Measurements from ENCODE around the gene CRAT. TPM values are rescaled to one million over a fixed set of nuclear protein-coding genes. Genes with fewer than 3 reads are reported as not detected.

CRAT gene
- 10 to 100 TPM; 48.3 to 57.5 (median 53.9) TPM for polyA plus RNA-seq (ENCODE audit: insufficient read length in 3 of 3)
- long read RNA-seq, donor 1, partial matches to known transcripts: 0 of 6 reads
- long read RNA-seq, donor 1, other reads (novel, unspliced or antisense): 0 of 6 reads
- long read RNA-seq, donor 2, transcript CRAT-201 (14 exons, 2,763 nt): major isoform, 6 of 11 reads
- long read RNA-seq, donor 2, transcript CRAT-207 (15 exons, 2,253 nt): minor isoform, 5 of 11 reads
- long read RNA-seq, donor 2, partial matches to known transcripts: 0 of 11 reads
- long read RNA-seq, donor 2, other reads (novel, unspliced or antisense): 0 of 11 reads
- long read RNA-seq, donor 3, partial matches to known transcripts: 0 of 5 reads
- long read RNA-seq, donor 3, other reads (novel, unspliced or antisense): 0 of 5 reads
- long read RNA-seq, donor 4, partial matches to known transcripts: 209 of 241 reads
- long read RNA-seq, donor 4, other reads (novel, unspliced or antisense): 26 of 241 reads
- long read RNA-seq, donor 5, partial matches to known transcripts: 0 of 5 reads
- long read RNA-seq, donor 5, other reads (novel, unspliced or antisense): 0 of 5 reads
- long read RNA-seq, donor 6, transcript CRAT-207 (15 exons, 2,253 nt): major isoform, 7 of 11 reads
- long read RNA-seq, donor 6, partial matches to known transcripts: 0 of 11 reads
- long read RNA-seq, donor 6, other reads (novel, unspliced or antisense): 0 of 11 reads
- long read RNA-seq, donor 7, transcript CRAT-207 (15 exons, 2,253 nt): major isoform, 7 of 29 reads
- long read RNA-seq, donor 7, partial matches to known transcripts: 16 of 29 reads
- long read RNA-seq, donor 7, other reads (novel, unspliced or antisense): 0 of 29 reads
- long read RNA-seq, donor 8, partial matches to known transcripts: 0 of 2 reads
- long read RNA-seq, donor 8, other reads (novel, unspliced or antisense): 0 of 2 reads
- long read RNA-seq, donor 9, transcript CRAT-207 (15 exons, 2,253 nt): minor isoform, 5 of 12 reads
- long read RNA-seq, donor 9, transcript CRAT-201 (14 exons, 2,763 nt): major isoform, 7 of 12 reads
- long read RNA-seq, donor 9, partial matches to known transcripts: 0 of 12 reads
- long read RNA-seq, donor 9, other reads (novel, unspliced or antisense): 0 of 12 reads
- long read RNA-seq, donor 10, partial matches to known transcripts: 0 of 8 reads
- long read RNA-seq, donor 10, other reads (novel, unspliced or antisense): 0 of 8 reads
- long read RNA-seq, donor 11, transcript CRAT-201 (14 exons, 2,763 nt): major isoform, 5 of 9 reads
- long read RNA-seq, donor 11, partial matches to known transcripts: 0 of 9 reads
- long read RNA-seq, donor 11, other reads (novel, unspliced or antisense): 0 of 9 reads
- long read RNA-seq, donor 12, transcript CRAT-207 (15 exons, 2,253 nt): minor isoform, 7 of 19 reads
- long read RNA-seq, donor 12, transcript CRAT-201 (14 exons, 2,763 nt): major isoform, 10 of 19 reads
- long read RNA-seq, donor 12, partial matches to known transcripts: 0 of 19 reads
- long read RNA-seq, donor 12, other reads (novel, unspliced or antisense): 0 of 19 reads
- long read RNA-seq, donor 13, transcript CRAT-207 (15 exons, 2,253 nt): major isoform, 6 of 7 reads
- long read RNA-seq, donor 13, partial matches to known transcripts: 0 of 7 reads
- long read RNA-seq, donor 13, other reads (novel, unspliced or antisense): 0 of 7 reads
- long read RNA-seq, donor 14: 0 reads
- long read RNA-seq, donor 15, transcript CRAT-201 (14 exons, 2,763 nt): minor isoform, 5 of 13 reads
- long read RNA-seq, donor 15, transcript CRAT-207 (15 exons, 2,253 nt): major isoform, 6 of 13 reads
- long read RNA-seq, donor 15, partial matches to known transcripts: 0 of 13 reads
- long read RNA-seq, donor 15, other reads (novel, unspliced or antisense): 0 of 13 reads
- long read RNA-seq, donor 16, partial matches to known transcripts: 0 of 7 reads
- long read RNA-seq, donor 16, other reads (novel, unspliced or antisense): 0 of 7 reads

GRCh38 chr9:129110740-129111527 is at the start of gene CRAT, which contains the start of gene PTPA:
Gene CRAT, minus strand, starts transcription at chr9:129110793. Its CDS starts 284 bp downstream, at chr9:129110509.
Gene PTPA, plus strand, starts transcription at chr9:129111415. Its CDS starts 186 bp downstream, at chr9:129111601.
- DNase-seq: peak; percentile 91

GRCh38 chr9:129156163-129156562 is 45.6 kb upstream of the CRAT start:
- no peak for DNase-seq

DNA sequence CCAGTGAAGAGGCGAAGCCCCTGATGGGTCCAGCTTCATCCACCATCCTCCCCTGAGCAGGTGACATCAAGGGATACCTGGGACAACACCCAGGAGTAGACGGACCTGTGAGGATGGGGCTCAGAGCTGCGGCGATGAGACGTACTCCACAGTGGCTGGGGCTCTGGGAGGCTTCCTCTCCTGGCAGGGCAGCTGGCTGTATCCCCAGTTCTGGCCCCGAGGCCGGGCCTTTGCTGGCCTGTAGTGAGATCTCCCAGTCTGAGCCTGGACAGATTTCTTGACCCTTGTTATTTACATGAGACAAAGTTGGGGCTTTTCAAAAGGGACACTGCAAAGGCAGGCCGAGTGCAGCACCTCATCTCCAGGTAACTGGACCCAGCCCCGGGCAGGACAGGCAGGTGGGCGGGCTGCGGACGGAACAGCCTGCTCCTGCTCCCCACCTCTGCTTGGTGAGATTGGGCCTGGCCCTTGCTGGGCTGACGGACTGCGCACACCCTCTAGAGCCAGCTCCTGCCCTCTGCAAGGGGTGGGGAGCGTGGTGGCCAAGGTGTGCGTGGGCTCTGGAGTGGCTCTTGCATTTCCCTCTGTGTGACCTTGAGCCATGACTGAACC is 44.4 kb upstream of the CRAT start:
- DNase-seq: no peak

DNA sequence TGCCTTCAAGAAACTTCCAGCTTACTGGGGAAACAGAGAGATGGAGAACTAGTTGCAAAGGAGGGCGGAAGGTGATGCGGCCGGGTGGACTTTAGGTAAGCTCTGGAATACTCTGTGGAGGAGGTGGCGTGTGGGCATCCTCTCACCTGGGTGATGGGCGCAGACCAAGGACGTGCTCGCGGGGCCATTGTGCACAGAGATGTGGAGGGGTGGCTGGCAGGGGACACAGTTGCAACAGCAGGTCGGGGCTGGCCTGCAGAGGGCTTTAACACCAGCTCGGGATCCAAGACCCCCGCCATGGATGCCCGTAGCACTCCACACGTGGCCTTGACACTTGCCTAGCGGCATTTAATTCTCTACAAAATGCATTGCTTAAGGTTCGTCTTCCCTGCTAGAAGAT is 40.9 kb upstream of the CRAT start:
- DNase-seq: no peak

DNA sequence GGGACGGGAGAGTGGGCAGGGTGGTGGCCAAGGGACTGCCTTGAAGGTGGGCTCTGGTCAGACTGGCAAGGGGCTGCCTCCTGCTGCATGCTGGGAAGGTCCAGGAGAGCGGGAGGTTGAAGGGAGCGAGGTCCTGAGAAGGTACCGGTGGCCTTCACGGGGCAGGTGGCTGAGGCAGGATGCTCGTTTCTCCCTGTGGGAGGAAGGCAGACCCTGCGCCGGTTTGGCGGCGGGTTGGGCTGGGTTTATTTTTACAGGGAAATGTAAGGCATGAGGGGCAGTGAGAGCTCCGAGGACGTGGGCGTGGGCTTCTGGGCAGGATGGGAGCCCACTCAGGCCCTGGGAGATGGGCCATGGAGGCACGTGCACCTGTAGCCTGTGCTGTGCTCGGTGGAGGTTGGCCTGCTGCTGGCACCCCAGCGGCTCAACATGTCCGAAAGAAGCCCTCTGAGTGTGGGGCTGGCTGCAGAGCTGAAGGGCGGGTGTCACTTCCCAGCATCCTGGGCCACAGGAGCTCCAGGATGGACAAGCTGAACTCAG is 40.1 kb upstream of the CRAT start:
- no peak for DNase-seq

GRCh38 chr9:129150122-129150521 is 39.5 kb upstream of the CRAT start:
- no peak for DNase-seq

DNA sequence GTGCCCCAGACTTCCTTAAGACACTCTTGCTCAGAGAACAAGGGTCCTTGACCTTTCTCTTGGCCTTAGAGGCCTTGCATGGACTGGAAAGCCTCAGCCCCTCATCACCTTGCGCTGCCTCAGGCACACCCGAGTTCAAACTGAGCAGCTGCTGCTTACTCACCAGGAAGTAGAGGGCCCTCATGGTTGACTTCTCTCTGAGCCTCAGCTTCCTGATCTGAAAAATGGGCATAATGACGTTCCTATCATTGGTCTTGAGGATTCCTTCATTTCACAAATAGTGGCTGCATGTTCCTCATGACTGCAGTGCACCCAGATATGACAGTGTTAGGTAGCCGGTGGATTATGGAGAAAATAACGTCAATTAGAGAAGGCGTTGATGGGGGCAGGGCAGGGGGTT is 38.8 kb upstream of the CRAT start:
- no peak for DNase-seq

- DNase-seq: no peak
Observed at GRCh38 chr9:129148463-129149204, 38.0 kb upstream of the CRAT start.

DNA sequence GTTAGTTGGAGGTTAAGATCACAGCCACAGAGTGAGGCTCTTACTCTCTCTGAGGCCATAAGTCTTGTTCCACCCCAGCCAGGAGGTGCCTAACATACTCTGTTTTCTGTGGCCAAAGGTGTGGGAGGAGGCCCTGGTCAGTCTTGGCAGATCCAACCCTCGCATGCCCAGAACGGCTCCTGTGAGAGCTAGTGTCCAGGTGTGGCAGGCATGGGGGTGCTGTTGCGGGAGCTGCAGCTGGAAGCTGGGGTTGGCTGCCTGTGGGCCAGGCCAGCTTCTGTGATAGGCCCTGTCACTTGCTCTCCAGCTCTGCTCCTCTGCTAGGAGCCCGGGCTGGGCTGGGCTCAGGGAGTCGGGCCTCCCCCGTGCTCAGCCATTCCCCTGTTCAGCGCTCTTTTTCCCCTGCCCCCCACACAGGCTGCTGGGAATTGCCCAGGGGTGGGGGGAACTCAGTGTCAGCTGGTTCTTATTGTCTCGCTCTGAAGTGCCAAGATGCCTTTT is 35.9 kb upstream of the CRAT start:
- DNase-seq: no peak

DNA sequence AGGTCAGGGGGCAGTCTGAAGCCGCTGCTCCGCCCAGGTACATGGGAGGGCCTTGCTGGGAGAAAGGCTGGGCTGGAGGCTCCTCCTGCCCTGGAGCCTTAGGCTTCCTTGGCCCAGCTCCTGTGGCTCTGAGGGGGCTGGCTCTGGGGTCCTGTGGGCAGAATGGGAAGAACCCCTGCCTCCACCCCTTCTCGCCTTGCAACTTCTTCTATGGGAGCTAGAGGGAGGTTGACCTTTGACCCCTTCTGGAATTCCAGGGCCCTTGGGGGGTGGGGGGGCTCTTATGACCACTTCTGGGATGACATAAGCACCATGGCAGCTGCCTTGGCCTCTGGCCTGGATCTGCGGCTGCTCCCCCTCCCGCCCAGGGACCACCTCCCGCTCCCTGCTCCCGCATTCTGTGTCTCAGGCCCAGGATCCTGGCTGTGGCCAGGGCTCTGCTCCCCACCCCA is 35.3 kb upstream of the CRAT start:
- peak; percentile 73 for DNase-seq

- no peak for DNase-seq
Observed at GRCh38 chr9:129145316-129145715, 34.7 kb upstream of the CRAT start.

GRCh38 chr9:129143031-129143927 is 32.7 kb upstream of the CRAT start:
- peak; percentile 95 for DNase-seq

- DNase-seq: no peak
Observed at GRCh38 chr9:129142138-129142935, 31.7 kb upstream of the CRAT start.

DNA sequence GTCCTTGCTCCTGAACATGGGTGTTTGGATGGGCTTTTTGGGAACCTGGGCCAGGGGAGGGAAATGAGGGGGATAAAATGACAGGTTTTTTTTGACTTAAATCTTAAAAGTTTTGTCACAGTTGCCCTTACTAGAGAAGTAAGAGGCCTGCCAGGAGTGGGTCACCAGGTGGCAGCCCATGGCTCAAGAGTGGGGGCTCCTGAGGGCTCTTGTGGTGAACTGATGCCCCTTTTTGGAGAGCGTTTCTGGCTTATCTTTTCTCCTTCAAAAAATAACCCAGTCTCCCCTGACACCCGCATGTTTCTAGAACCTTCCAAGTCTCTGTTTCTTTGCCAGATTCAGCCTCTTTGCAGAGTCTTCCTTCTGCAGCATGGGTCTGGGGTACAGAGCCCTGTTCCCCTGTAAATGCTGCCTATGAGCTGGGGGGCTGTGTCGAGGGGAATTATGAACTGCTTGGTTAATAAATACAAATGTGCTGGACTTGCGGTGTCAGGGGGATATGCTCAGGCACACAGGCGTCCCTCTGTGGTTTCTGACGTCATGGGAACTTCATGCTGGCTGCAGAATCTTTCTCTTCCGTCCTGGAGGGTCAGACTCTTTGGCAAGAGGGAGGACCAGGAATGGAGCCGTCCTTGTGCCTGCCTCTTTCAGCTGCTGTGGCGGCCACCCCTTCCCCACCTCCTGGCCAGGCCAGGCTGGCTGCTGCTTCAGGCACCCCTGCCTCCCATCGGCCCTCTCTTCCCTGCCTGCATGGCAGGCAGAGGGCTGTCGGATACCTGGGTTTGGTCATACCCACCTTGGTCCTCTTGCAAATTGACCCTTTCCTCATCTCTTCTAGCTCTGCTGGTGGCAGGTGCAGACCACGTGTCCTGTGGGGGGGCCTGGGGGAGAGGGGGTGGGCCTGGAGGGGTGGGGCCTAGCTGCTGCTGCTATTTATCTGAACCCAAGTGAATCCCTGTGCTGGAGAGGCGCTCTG is 30.8 kb upstream of the CRAT start:
- DNase-seq: no peak
